ENCODE results near the gene SMIM14. TPM values are rescaled to one million over a fixed set of nuclear protein-coding genes. Genes with fewer than 3 reads are reported as not detected.

Gene SMIM14
- total and polyA plus RNA-seq, 12 donors = 5.4 to 15.2 (median 11.6) TPM

DNA sequence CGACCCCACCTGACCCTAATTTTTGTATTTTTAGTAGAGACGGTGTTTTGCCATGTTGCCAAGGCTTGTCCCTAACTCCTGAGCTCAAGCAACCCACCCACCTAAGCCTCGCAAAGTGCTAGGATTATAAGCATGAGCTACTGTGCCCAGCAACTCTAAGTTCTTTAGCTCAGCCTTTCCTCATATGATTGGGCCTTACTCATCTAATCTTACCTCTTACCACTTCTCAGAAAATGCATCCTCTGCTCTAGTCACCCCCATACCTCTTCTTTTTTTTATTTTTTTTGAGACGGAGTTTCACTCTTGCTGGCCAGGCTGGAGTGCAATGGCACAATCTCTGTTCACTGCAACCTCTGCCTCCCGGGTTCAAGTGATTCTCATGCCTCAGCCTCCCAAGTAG lies 75.9 kb downstream of the SMIM14 start:
- DNase-seq (no peak), ATAC-seq (no peak)
- Histone ChIP-seq H3K27me3 (no peaks in the 10 kb centered on the region), H3K27ac (no peak overlapping the region), H3K4me3 (no peak overlapping the region), H3K36me3 (peaks cover 0 to 41% (median 10%) of the 10 kb centered on the region in 9 donors), H3K4me1 (peaks cover 0 to 9% (median 0%) of the 10 kb centered on the region in 9 donors), H3K9me3 (no peaks in the 10 kb centered on the region)
- TF ChIP-seq, protein P1, sequence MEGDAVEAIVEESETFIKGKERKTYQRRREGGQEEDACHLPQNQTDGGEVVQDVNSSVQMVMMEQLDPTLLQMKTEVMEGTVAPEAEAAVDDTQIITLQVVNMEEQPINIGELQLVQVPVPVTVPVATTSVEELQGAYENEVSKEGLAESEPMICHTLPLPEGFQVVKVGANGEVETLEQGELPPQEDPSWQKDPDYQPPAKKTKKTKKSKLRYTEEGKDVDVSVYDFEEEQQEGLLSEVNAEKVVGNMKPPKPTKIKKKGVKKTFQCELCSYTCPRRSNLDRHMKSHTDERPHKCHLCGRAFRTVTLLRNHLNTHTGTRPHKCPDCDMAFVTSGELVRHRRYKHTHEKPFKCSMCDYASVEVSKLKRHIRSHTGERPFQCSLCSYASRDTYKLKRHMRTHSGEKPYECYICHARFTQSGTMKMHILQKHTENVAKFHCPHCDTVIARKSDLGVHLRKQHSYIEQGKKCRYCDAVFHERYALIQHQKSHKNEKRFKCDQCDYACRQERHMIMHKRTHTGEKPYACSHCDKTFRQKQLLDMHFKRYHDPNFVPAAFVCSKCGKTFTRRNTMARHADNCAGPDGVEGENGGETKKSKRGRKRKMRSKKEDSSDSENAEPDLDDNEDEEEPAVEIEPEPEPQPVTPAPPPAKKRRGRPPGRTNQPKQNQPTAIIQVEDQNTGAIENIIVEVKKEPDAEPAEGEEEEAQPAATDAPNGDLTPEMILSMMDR (IDR thresholded peaks at IDR 0.05) = no peak
- intact Hi-C loops (cut with DNase I) = no loop called here
- WGBS, 2 donors = 96 to 99% methylated on average over 5 of the region's 5 CpGs

DNA sequence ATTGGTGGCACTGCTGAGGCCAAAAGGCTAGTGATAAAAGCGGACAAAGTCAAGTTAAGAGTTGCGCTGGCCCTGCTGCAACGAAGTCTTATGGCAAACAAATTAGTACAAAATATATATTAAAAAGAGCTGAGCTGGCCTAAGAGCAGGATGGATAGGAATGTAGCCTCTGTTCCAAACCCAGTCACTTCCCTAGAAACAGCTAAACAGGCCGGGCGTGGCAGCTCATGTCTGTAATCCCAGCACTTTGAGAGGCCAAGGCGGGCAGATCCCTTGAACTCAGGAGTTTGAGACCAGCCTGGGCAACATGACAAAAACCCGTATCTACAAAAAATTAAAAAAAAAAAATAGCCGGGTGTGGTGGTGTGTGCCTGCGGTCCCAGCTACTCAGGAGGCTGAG lies 79.0 kb downstream of the SMIM14 start:
- WGBS, 2 donors = 90 to 92% methylated on average over 9 of the region's 9 CpGs
- Histone ChIP-seq H3K36me3 (peaks cover 0 to 51% (median 7%) of the 10 kb centered on the region in 9 donors), H3K4me3 (no peak overlapping the region), H3K27me3 (no peaks in the 10 kb centered on the region), H3K4me1 (peaks cover 0 to 9% (median 0%) of the 10 kb centered on the region in 9 donors), H3K27ac (peak overlapping the region in 1 of 10 donors; percentile 28), H3K9me3 (no peaks in the 10 kb centered on the region)
- intact Hi-C loops (cut with DNase I) = no loop called here
- ATAC-seq = no peak
- TF ChIP-seq, protein P1 (IDR thresholded peaks at IDR 0.05) = no peak
- DNase-seq = no peak

DNA sequence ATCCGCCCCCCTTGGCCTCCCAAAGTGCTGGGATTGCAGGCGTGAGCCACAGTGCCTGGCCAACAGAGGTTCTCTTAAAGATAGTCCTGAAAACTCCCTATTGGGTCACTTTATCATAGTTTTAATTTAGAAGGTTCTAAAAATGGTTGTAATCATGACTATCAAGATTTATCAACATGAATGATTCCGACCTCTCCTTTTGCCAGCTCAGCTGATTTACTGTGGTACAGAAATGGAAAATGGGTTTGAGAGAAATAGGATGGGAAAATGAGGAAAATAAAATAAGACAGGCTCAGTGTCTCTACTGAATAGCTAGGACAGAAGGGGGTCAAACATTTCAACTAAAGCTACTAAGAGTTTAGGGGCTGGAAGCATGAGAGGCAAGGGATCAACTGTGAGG lies 83.2 kb downstream of the SMIM14 start:
- intact Hi-C loops (cut with DNase I) = no loop called here
- Histone ChIP-seq H3K27me3 (no peaks in the 10 kb centered on the region), H3K27ac (no peak overlapping the region), H3K36me3 (peaks cover 0 to 78% (median 14%) of the 10 kb centered on the region in 9 donors), H3K4me3 (no peak overlapping the region), H3K4me1 (peaks cover 0 to 9% (median 0%) of the 10 kb centered on the region in 9 donors), H3K9me3 (no peaks in the 10 kb centered on the region)
- ATAC-seq (no peak), DNase-seq (no peak)
- WGBS, 2 donors = 97 to 100% methylated on average over 3 of the region's 3 CpGs
- TF ChIP-seq, protein P1 (IDR thresholded peaks at IDR 0.05) = no peak

DNA sequence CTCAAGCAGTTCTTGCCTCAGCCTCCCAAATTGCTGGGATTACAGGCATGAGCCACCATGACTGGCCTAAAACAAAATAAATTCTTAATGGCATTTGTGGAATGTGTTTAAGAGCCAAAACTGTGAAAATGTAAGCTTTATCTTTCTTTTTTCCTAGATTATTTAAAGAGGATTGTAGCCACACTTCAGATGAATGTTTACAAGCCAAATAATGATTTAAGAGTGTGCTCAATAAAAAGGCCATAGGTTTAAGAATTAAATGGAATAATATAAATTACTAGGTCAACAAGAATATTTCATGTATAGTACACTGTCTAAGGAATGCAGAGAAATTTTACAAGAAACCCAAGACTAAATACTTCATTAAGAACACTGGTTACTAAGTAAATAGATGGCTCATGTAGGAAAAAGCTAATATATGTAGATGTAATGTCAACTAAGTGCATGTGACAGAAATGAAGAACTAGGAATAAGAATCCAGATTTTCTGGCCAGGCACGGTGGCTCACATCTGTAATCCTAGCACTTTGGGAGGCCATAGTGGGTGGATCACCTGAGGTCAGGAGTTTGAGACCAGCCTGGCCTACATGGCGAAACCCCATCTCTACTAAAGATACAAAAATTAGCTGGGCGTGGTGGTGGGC lies 90.1 kb downstream of the SMIM14 start:
- H3K27ac ChIP-seq = no peak overlapping the region
- H3K36me3 ChIP-seq = peaks cover 0 to 55% (median 5%) of the 10 kb centered on the region in 9 donors
- no peak for ATAC-seq
- DNase-seq = no peak
- WGBS, 2 donors = 97% methylated on average over 3 of the region's 3 CpGs
- no peaks in the 10 kb centered on the region for H3K4me1 ChIP-seq
- TF ChIP-seq, protein P1 (IDR thresholded peaks at IDR 0.05) = no peak
- intact Hi-C loops (cut with DNase I) = no loop called here
- H3K27me3 ChIP-seq = no peaks in the 10 kb centered on the region
- no peaks in the 10 kb centered on the region for H3K9me3 ChIP-seq
- no peak overlapping the region for H3K4me3 ChIP-seq

Data from heart right ventricle (tissue), 16 donors.